HG02973 (cell line): ENCODE measurements around the gene TRIM46.
"Not testable (repeated sequence)": the region's sequence is repeated elsewhere in the genome, so short reads cannot be mapped to it uniquely, and the experiment has no call there.

ENCODE experiments used
- ATAC-seq: cut with Tn5 transposase; IDR thresholded peaks from one replicate; pipeline ENCODE4 v1.9.1; 2021; ENCODE audit warnings: moderate library complexity; ENCODE audit not compliant: unreplicated experiment

TRIM46 gene

GRCh38 chr1:155202731-155203515, 29.3 kb downstream of the TRIM46 start:
- ATAC-seq: no peak

- ATAC-seq: no peak
These were observed 31.4 kb downstream of the TRIM46 start for GRCh38 chr1:155205035-155205434.

GRCh38 chr1:155205969-155206593, 32.4 kb downstream of the TRIM46 start:
- no peak for ATAC-seq

- no peak for ATAC-seq
These were observed 33.5 kb downstream of the TRIM46 start for GRCh38 chr1:155206891-155207805.

- ATAC-seq: no peak
These were observed 34.3 kb downstream of the TRIM46 start, which contains the start of gene THBS3 for GRCh38 chr1:155207806-155208540. TSS of gene THBS3 (minus strand) at chr1:155207897. CDS start at chr1:155207876, 21 bp downstream.

GRCh38 chr1:155208541-155209311, 35.1 kb downstream of the TRIM46 start, which contains the start of gene MTX1:
TSS of gene MTX1 (plus strand) at chr1:155208695. CDS start at chr1:155208805, 110 bp downstream.
- ATAC-seq: peak; percentile 57

GRCh38 chr1:155209312-155209721, 35.7 kb downstream of the TRIM46 start:
- ATAC-seq: no peak

- no peak for ATAC-seq
These were observed 36.9 kb downstream of the TRIM46 start for GRCh38 chr1:155210314-155211104.

- ATAC-seq: not testable (repeated sequence)
These were observed 37.9 kb downstream of the TRIM46 start for GRCh38 chr1:155211381-155212050.

GRCh38 chr1:155212051-155212440, 38.4 kb downstream of the TRIM46 start:
- ATAC-seq: not testable (repeated sequence)

- not testable (repeated sequence) for ATAC-seq
These were observed 41.1 kb downstream of the TRIM46 start for GRCh38 chr1:155214702-155215101.

GRCh38 chr1:155218854-155219591, 45.4 kb downstream of the TRIM46 start:
- no peak for ATAC-seq

GRCh38 chr1:155219592-155220031, 46.0 kb downstream of the TRIM46 start:
- ATAC-seq: no peak

GRCh38 chr1:155220211-155220965, 46.7 kb downstream of the TRIM46 start:
- not testable (repeated sequence) for ATAC-seq

GRCh38 chr1:155223047-155223446, 49.4 kb downstream of the TRIM46 start:
- ATAC-seq: no peak

GRCh38 chr1:155225404-155225759, 51.7 kb downstream of the TRIM46 start:
- ATAC-seq: not testable (repeated sequence)
